Gastroesophageal sphincter (tissue), 3 donors: ENCODE data around the gene TMEM51.

Source experiments
- EP300 ChIP-seq: sonication (generic); formaldehyde crosslinking; IDR thresholded peaks from one replicate; pipeline ENCODE4 v1.6.1; 2017; ENCODE audit warnings: antibody characterized with exemption, mild to moderate bottlenecking
- POLR2A ChIP-seq, 2 donors: fragments of 450-650 bp; IDR thresholded peaks; one replicate each; pipeline ENCODE4 v1.6.1; 2017; ENCODE audit warnings: antibody characterized with exemption in 2 of 2, mild to moderate bottlenecking in 2 of 2, moderate library complexity in 1 of 2
- POLR2AphosphoS5 ChIP-seq: sonication (generic); formaldehyde crosslinking; IDR thresholded peaks from one replicate; pipeline ENCODE4 v1.6.1; 2017; ENCODE audit warnings: antibody characterized with exemption
- TF ChIP-seq, protein P1 (sequence below), 4 experiments: fragments of 200-600 bp in 2 of 4; fragments of 450-650 bp in 2 of 4; sonication (generic) in 1 of 4; IDR thresholded peaks; one replicate each; pipeline ENCODE4 v1.5.1; 2017 to 2019; ENCODE audit warnings: antibody characterized with exemption in 4 of 4, mild to moderate bottlenecking in 2 of 4, moderate library complexity in 2 of 4

DNA sequence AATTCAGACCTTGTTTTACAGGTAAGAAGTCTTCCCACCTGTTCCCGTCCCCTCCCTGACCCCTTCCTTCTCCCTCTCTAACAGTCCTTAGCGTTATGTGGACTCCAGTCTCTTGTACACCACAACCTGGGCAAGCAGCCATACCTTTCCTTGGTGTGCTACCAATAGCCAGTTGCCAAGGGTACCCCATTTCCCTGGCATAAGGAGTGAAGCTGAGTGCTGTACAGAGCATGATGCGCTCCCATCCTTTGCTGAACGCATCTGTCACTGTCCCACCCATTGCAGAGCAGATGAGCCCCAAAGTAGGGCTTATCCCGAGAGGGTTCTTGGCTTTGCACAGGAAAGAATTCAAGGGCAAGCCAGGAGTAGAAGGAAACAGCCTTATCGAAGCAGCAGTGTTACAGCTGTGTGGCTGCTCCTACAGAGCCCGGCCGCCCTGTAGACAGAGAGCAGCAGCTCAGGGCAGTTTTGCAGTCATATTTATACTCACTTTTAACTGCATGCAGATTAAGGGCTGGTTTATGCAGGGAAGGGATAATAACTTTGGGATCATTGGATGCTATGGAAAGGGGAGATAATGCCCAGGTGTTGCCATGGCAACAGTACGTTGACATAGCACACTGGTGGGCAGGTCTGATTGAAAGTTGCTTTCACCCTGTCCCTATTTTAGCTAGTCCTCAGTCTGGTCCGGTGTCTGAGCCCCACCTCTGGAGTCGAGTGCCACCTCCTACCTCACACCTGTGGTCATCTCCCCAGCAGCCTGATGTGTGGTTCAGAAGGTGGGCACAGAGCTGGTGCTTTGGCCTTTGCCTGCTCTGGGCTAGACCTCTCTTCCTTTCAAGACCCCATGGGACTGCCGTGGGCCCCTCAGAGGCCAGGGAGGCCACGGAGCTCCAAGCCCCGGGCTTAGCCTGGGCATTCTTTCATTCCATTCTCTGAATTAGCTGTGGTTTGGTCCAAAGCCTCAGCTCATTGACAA lies 98.6 kb downstream of the TMEM51 start:
- TF ChIP-seq, protein P1, sequence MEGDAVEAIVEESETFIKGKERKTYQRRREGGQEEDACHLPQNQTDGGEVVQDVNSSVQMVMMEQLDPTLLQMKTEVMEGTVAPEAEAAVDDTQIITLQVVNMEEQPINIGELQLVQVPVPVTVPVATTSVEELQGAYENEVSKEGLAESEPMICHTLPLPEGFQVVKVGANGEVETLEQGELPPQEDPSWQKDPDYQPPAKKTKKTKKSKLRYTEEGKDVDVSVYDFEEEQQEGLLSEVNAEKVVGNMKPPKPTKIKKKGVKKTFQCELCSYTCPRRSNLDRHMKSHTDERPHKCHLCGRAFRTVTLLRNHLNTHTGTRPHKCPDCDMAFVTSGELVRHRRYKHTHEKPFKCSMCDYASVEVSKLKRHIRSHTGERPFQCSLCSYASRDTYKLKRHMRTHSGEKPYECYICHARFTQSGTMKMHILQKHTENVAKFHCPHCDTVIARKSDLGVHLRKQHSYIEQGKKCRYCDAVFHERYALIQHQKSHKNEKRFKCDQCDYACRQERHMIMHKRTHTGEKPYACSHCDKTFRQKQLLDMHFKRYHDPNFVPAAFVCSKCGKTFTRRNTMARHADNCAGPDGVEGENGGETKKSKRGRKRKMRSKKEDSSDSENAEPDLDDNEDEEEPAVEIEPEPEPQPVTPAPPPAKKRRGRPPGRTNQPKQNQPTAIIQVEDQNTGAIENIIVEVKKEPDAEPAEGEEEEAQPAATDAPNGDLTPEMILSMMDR (IDR thresholded peaks at IDR 0.05) = no peak
- TF ChIP-seq POLR2AphosphoS5 (no peak), POLR2A (IDR thresholded peaks at IDR 0.05) (no peak), EP300 (no peak)
